EH (cell line): ENCODE results near the gene LHX5.

Source experiments
- DNase-seq: peaks from one replicate; pipeline ENCODE4 v3.0.0-alpha.2; 2015; ENCODE audit warnings: low read depth

LHX5 gene

DNA sequence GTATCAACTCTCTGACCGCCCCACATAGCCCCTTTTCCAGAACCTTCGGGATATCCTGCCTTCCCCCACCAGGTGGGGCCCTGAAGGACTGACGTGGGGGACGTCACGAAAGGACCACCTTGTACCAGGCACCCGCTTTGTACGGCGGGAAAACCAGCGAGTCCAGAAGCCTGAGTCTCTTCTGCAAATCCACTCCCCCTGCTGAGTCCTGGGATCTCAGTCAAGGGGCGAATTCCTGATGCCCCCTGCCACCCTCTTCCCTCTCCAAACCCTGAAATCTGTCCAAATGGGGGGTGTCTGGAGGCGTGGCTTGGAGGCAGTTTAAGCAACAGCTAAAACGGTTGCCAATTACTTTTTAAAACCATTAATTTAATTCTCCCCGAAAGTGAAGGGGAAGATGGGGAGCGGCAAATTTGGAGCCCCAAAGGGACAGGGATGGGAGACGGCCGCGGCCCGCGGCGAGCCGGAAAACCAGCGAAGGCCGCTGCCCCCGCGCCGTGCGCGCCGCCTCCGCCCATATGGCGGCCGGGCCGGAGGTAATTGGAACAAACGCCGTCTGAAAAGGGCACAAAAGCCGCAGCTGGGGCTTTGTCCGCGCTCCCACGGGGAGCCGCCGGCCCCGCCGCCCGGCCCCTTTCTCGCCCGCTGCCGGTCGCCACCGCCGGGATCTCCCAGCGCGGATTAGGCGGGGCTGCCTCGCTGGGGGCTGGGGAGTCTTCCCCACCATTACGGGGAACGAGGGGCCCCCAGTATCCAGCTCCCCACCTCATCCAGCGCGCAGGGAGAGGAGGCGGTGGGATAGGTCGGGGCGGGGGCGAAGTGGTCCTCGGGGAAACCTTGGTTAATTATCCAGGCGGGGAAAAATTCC is 6.6 kb downstream of the LHX5 start:
- DNase-seq: no peak

DNA sequence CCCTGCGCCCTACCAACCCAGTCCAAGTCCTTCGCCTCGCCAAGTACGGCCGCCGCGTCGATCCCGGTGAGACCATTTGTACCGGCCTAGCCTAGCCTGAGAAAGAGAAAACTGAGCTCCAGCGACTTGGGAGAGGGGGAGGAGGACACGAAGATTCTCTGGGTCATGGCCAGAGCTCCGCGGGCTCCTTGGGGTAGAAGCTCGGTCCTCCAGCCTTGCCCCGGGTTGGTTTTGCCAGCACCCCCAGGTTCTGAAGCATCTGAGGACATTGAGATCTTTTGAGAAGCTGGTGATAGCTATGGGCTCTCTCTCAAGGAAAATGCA is 7.3 kb downstream of the LHX5 start:
- no peak for DNase-seq

DNA sequence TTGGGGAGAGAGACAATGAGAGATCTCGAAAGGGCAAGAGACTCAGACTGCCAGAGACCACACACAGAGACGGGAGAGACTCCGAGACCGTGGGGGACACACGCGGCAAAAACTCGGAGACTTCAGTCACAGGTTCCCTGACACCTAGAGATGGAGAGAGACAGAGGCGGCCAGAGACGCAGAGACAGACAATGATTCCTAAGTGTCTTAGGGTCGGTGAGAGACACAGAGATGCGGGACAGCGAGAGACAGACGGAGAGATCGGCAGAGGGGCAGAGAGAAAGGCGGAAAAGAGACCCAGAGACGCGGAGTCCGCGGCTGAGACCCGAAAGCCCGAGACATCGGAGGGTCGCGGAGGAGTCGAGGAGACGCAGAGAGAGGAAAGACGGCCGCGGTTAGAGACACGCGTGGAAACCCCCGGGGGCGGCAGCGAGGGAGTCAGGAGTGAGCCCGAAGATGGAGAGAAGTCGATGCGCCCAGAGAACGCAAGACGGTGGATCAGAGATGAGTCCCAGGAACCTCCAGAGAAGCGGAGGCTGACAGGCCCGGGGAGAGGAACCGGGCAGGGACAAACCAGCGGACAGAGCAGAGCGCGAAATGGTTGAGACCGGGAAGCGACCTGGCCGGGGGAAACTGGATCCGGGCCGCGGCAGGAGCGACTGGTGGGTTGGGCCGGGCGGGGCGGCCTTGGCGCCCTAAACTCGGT is 7.8 kb downstream of the LHX5 start:
- peak; percentile 21 for DNase-seq

DNA sequence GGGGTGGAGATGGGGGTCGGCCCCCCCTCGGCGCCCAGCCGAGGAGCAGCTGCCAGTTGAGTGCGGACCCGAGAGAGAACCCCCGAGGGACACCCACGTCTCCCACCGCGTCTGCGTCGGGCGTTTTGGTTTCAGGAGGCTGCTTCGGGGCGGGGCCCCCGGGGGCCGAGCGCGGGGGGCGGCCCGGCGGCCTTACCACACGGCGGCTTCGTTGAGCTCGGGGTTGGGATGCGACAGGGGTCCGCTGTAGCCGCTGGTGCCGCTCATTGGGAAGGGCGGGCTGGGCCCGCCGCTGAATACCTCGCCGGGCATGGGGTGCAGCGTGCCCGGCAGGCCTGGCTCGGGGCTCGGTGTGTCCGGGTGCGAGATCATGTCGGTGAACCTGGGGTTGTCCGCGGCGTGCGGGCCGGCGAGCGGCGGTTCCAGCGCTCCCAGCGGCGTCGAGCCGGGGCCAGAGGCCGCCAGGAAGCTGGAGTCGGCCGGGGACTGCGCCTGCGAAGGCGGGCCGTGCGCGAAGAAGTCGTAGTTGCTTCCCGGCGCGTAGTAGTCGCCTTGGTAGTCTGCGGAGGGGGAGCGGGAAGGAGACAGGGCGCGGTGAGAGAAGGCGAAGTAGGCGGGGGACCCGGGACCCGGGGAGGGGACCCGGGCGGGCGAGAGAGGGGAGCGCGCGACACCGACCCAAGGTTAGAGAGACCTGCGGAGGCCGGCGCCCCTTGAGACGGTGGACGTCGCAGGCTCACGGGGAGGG is 8.5 kb downstream of the LHX5 start:
- DNase-seq: no peak

DNA sequence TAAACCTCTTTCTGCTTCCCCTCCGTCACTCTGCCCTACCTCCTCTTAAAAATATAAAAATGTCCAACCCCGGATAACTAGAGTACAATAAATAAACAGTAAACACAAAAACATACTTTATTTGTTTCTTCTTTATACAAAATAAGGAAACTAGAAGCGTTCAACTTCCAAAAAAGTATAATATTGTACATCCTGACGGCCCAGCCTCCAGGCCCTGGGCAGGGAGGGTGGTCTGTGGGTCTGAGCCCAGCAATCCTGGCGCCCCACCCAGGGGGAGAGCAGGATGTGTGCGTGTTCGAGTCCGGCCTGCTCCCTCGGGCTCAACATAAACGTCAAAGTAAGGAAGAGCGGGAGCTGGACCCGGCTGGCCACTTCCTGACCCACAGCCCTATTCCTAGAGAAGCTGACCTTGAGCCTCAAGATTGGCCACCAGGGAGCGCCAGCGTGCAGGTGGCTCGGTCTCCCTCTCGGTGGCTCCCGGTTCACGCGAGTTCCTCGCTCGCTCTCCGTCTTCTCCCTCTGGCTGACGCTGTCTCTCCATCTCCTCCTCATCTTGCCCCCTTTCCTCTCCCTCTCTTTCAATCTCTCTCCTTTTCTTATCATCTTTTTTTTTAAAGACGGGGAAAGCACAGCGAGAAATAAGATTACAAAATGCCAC is 9.4 kb downstream of the LHX5 start:
- DNase-seq: peak; percentile 81

DNA sequence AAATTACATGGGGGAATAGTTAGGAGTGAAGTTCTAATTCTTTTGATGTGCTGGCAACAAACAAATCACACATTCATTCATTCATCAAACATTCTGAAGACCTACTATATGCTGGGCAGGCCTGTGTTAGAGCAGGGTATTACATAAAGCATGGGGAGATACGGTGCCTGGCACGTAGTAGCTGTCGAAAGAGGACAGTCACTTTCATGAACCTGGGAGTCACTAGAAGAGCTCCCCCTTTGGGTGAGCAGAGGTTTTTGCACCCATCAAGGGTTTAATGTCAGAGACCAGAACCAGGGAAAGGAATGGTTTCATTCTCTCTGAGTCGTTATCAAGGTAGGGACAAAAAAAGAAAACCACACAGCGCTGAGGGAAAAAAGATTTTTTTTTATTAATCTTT is 10.0 kb downstream of the LHX5 start:
- DNase-seq: peak; percentile 42

DNA sequence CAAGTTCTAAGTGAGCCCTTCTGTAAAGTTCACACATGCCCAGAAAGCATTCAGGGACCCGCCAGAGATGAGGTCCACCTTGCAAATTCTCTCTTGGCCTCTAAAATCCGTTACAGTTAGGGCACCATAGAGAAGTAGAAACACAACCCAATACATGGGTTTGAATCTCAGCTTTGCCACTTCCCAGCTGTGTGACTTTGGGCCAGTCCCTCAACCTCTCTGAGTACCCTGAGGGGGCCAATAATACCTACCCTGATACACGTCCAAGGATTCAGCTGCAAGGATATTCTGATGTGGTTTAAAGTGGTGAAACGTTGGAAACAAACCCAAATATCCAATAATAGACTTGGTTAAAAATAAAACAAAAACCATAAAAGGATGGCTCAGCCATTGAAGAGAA is 11.7 kb downstream of the LHX5 start:
- DNase-seq: no peak

DNA sequence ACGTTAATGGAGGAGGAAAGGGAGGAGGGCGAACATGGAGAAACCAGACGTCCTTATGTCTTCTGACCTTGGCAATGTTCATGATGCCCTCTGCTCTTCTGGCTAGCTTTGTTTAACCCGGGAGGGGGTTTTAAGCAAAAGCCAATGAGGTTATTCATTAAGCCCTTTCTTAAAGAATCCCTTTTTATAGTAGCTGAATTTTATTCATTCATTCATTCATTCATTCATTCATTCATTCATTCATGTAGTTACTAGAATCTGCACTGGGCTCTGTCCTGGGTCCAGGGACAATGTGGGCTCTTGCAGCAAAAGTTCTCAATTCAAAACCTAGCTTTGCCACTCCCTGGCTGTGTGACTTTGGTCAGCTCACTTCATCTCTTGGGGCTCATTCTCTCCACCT is 14.0 kb downstream of the LHX5 start:
- DNase-seq: no peak

DNA sequence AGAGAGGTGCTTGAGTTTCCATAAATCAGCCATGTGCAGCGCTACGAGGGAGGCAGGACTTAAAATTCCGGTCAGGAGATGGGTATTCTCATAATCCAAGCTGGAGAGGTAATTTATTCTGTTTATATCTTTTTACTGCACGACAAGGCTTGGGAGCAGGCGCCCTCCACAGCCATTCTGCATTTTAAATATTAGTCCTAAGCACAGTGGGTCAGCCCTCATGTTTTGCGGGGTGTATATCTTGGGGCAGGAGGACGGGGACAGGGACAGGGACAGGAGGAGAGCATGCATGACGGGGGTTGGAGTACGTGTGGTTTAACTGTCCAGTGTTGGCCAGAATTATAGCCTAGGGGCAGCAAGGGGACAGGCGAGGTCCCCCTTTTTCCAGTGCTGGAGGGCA is 14.5 kb downstream of the LHX5 start:
- no peak for DNase-seq

DNA sequence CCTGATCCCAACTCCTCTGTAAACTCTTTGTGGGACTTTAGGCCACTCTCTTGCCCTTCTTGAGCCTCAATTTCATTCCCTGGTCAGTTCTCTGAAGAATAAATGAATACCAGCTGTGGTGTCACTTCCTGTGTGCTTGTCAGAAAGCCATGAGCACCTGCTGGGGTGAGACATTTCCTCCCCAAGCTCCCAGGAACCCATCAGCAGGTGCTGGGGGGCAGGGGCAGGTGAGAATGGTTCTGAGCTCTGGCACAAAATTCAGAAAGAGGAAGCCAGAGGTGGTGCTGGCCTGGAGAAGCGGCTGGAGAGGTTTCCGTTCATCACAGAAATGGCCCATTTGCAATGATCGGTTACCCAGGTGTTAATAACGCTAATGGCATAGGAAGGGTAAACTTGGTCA is 14.9 kb downstream of the LHX5 start:
- no peak for DNase-seq

DNA sequence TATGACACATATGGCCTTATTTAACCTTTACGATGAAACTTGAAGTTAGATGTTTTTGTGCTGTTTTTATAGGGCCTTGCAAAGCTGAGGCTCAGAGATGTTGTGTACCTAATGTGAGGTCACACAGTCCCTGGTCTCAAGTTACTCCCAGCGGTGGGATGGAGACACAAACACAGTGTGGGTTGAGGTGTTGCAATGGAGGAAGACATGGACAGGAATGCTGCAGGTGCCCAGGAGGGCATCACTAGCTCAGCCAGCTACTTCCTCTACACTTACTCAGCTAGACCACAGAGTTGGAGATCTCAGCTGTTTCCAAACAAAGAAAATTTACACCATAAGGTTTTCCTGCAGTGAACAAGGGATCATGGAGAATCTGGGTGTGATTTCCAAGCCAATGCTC is 15.5 kb downstream of the LHX5 start:
- DNase-seq: no peak

DNA sequence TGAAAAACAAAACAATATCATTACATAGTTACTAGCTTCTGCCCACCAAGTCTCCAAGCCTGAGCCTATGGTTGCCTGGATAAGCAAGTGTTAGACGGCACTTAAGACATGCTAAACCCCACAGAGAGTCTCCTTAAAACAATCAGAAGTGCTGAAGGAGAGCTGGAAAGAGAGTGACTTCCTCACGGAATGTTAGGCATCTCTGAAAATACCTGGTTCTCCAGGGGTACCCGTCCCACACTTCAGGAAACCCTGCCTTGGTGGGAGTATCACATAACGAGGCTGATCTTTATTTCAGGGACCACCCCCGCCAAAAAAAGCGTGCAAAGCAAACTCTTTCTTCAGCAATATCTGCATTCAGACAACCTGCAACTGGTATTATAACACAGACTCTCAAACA is 18.3 kb downstream of the LHX5 start:
- DNase-seq: no peak

DNA sequence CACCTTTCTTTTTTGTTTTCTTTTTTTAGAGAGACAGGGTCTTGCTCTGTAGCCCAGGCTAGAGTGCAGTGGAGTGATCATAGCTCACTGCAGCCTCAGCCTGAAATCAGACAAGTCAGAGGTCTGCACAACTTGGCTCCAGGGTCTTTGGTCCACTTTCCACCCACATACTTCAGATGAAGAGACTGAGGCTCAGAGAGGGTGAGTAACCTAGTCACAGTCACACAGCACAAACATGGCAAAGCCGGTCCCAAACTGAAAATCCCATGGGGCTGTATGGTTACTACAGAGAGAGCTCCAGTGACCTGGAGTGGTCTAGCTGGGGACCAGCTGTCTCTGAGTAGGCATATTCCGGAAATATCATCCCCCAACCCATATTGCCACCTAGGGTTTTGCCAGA is 19.2 kb downstream of the LHX5 start:
- no peak for DNase-seq

DNA sequence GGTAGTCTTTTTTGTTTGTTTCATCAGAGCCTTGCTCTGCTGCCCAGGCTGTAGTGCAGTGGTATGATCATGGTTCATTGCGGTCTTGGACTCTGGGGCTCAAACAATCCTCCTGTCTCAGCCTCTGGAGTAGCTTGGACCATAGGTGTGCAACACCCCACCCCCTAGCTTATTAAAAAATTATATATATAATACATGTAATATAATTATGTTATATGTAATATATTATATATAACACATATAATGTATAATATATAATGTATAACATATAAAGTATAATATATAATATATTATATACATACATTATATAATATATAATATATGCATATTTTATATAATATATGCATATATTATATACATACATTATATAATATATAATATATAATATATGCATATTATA is 21.8 kb downstream of the LHX5 start:
- DNase-seq: no peak

DNA sequence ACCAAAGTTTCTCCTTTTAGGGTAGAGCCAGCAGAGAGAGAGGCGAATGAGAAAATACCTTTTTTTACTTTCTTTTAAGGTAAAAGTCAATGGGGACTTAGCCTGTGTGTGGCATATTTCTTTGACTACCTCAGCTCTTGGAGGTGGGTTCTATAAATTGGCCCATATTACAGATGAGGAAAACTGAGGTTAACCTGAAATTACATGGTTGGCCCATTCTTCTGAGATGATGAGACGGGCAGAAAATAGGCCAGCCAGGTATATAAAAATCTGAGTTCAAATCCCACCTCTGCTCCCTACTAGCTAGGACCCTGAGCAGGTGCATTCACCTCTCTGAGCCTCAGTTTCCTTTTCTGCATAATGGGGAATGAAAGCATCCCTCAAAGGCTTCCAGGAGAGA is 22.4 kb downstream of the LHX5 start:
- no peak for DNase-seq

DNA sequence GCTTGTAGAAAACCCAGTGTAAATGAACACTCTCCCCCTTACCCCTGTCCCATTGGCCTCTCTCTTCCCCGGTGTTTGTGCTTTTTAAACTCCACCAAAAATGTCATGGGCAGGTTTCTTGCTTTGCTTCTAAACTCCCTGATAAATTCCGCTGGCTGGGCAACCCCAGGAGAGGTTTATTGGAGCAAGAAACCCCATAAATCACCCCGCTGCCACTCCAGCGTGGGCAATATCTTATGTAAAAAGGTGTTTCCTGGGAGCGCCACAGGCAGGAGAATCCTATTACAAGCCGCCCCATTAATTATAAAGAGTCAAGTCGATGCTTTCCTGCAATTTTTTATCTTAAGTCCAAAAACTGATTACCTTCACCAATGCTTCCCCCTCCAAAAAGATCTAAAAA is 22.8 kb downstream of the LHX5 start:
- DNase-seq: no peak

DNA sequence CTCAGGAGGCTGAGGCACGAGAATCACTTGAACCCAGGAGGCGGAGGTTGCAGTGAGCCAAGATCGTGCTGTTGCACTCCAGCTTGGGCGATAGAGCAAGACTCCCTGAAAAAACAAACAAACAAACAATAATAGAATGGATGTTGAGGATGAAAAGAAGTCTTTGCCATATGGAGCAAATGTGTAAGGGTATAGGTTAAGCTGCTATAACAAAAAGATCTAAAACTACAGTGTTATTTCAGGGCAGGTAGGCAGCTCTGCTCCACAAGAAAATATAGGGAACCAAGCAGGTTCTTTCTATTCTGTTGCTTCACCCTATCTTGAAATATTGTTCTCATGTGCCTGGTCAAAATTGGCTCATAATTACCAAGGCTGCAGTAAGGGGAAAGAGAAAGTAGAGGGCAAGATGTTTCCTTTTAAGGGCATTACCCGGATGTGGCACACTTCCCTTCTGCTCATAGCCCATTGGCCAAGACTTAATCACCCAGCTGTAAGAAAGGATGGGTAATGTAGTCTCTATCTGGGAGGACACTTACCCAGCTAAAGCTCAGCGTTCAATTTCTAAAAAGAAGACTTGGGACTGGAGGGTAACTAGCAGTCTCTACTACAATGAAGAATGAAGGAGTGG is 26.0 kb downstream of the LHX5 start:
- DNase-seq: peak; percentile 46

DNA sequence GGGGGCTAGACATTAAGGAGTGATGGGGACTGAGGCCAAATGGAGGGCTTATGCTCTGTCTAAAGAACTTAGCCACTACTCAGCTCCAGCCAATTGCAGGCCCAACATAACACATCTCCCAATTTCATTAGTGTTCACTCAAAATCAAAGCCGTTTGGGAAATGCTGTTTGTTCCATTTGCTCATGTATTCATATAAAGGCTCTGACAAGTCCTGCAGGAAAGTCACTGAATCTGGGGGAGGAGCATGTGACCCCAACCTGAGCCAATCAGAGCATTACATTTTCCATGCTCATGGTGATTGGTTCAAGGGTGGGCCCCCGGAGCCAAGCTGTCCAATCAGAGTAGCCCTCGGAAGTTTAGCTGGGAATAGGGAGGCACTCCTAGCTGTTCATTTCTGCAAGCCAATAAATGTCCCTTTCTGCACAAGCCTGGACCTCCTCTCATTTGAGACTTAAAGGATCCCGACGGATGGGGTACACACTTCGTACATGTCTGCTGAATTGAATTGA is 28.6 kb downstream of the LHX5 start:
- DNase-seq: no peak

DNA sequence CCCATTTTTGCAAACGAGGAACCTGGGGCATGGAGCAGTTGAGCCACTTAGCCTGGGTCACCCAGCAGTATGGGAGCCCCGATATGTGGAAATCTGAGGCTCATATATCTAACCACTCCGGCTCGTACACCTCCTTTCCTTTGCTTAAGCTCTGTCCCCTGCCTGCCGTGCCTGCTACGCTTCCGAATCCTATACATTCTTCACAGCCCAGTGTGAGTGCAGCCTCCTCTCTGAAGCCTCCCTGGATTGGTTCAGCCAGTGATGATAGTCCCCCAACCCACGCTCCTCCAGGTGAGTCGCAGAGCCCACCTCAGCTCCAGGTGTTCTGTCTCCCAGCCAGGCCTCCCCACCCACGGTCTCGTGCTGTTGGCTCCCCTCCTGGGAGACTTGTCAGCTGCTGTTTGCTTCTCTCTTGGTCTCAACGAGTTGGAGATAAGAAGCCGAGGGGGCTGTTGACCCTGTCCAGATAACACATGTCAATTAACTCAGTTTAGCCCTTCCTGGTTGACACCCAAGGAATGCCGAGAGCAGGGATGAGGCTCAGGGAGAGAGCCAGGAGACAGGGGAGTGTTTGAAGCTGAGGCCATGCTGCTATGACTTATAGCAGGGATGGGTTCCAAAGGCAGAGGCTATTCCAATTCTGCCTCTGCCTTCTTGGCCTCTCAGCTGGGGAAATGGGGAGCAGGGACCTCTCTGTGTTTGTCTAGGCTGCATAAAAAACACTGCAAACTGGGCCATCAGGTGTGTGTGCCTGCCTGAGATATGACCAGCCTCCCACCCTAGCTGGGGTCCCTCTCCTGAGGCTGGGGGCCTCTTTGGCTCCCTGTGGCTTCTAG is 30.5 kb downstream of the LHX5 start:
- DNase-seq: no peak

DNA sequence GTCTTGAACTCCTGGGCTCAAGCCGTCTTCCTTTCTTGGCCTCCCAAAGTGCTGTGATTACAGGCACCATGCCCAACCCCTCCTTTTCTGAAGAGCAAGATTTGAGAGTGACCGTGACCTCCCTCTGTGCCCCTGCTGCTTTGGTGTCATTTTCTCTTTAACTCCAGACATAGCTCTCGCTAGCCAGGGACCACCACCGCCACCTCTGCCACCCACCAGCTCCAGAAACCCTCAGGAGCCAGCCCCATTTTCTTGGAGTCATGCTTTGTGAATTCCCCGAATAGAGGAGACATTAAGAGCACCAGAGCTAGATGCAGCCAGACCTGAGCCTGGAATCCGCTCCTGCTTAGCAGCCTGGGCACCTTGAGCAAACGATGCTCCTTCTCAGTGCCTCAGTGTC is 31.3 kb downstream of the LHX5 start:
- DNase-seq: no peak

DNA sequence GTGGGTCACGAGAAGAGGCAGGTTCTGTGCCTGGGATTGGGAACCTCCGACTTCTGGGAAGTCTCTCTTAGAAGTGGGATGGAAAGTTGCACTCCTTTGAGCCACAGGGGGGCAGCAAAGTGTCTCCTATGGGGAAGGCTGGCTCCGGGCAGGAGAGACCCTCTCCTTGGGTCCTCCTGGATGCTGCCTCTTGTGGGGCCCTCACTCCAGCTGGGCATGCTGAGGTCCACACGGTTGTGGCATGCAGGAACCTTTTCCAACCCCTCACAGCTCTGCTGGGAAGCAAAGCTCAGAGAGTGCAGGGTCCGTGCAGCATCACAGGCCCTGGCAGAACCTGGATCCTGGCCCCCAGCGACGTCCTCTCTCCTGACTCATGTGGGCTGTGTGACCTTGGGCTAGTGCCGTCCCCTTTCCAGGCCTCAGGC is 32.1 kb downstream of the LHX5 start:
- peak; percentile 47 for DNase-seq
